SU-DHL-6 (cell line): Measurements from ENCODE around the gene CCNL1.

ENCODE experiments used
- EZH2phosphoT487 ChIP-seq: fragments of 200-600 bp; sonication (generic), shearing (Covaris generic); conservative IDR thresholded peaks from 2 replicates; pipeline ENCODE4 v1.6.1; 2018; ENCODE audit warnings: mild to moderate bottlenecking, antibody characterized with exemption, low read length, moderate library complexity, mixed read lengths
- TF ChIP-seq, protein P1 (sequence below): fragments of 200-600 bp; sonication (generic); IDR thresholded peaks from one replicate; pipeline ENCODE4 v1.5.1; 2017; ENCODE audit warnings: antibody characterized with exemption, mild to moderate bottlenecking, low read length, moderate library complexity; ENCODE audit not compliant: insufficient read depth, poor library complexity, severe bottlenecking

DNA sequence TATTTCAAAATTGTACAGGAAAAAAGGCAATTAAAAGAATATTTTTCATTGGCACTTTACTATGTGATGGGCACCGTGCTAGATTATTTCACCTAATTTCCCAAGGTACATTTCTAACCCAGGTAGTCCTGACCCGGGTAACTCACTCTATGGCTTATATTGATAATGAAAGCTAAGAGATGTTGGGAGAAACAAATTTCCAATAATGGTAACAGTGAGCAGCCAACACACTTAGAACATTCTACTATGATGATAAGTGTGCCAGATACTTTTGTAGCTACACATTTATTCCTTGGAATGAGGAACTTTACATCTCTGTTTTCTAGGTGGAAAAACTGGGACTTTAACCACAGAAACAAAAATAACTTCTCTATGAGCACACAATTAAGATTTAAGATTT is 7.5 kb downstream of the CCNL1 start:
- TF ChIP-seq, protein P1, sequence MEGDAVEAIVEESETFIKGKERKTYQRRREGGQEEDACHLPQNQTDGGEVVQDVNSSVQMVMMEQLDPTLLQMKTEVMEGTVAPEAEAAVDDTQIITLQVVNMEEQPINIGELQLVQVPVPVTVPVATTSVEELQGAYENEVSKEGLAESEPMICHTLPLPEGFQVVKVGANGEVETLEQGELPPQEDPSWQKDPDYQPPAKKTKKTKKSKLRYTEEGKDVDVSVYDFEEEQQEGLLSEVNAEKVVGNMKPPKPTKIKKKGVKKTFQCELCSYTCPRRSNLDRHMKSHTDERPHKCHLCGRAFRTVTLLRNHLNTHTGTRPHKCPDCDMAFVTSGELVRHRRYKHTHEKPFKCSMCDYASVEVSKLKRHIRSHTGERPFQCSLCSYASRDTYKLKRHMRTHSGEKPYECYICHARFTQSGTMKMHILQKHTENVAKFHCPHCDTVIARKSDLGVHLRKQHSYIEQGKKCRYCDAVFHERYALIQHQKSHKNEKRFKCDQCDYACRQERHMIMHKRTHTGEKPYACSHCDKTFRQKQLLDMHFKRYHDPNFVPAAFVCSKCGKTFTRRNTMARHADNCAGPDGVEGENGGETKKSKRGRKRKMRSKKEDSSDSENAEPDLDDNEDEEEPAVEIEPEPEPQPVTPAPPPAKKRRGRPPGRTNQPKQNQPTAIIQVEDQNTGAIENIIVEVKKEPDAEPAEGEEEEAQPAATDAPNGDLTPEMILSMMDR, result no peak
- TF ChIP-seq EZH2phosphoT487, result no peak
